ENCODE measurements around the gene EXOC4.

Gene EXOC4

GRCh38 chr7:133365917-133366316 is 113.0 kb downstream of the EXOC4 start:
- no peak for TF ChIP-seq CTCF (IDR thresholded peaks at IDR 0.05; ENCODE audit: low read depth, low read length)
- no peak overlapping the region for H3K4me3 ChIP-seq (replicated peaks in 1 of 2; ENCODE audit: low read depth in 2 of 2, low read length in 2 of 2)
- peak; percentile 48 to 50 for DNase-seq (ENCODE audit: low read depth in 2 of 2)

GRCh38 chr7:133367561-133367960 is 114.7 kb downstream of the EXOC4 start:
- no peak for DNase-seq (ENCODE audit: low read depth in 2 of 2)
- no peak overlapping the region for H3K4me3 ChIP-seq (replicated peaks in 1 of 2; ENCODE audit: low read depth in 2 of 2, low read length in 2 of 2)
- TF ChIP-seq CTCF (IDR thresholded peaks at IDR 0.05; ENCODE audit: low read depth, low read length) = no peak

GRCh38 chr7:133369130-133369529 is 116.3 kb downstream of the EXOC4 start:
- peak in 1 of 2 donors; percentile 21 for DNase-seq (ENCODE audit: low read depth in 2 of 2)
- no peak overlapping the region for H3K4me3 ChIP-seq (replicated peaks in 1 of 2; ENCODE audit: low read depth in 2 of 2, low read length in 2 of 2)
- TF ChIP-seq CTCF (IDR thresholded peaks at IDR 0.05; ENCODE audit: low read depth, low read length) = no peak

- DNase-seq (ENCODE audit: low read depth in 2 of 2) = no peak
Measured at GRCh38 chr7:133371616-133372015, 118.7 kb downstream of the EXOC4 start.

GRCh38 chr7:133372337-133372736 is 119.5 kb downstream of the EXOC4 start:
- DNase-seq (ENCODE audit: low read depth in 2 of 2) = no peak
- H3K4me3 ChIP-seq (replicated peaks in 1 of 2; ENCODE audit: low read depth in 2 of 2, low read length in 2 of 2) = no peak overlapping the region
- TF ChIP-seq CTCF (IDR thresholded peaks at IDR 0.05; ENCODE audit: low read depth, low read length) = no peak

More at GRCh38 chr7:133371616-133372015, 118.7 kb downstream of the EXOC4 start:
- H3K4me3 ChIP-seq (replicated peaks in 1 of 2; ENCODE audit: low read depth in 2 of 2, low read length in 2 of 2) = no peak overlapping the region
- TF ChIP-seq CTCF (IDR thresholded peaks at IDR 0.05; ENCODE audit: low read depth, low read length) = no peak

GRCh38 chr7:133376514-133376913 is 123.6 kb downstream of the EXOC4 start:
- TF ChIP-seq CTCF (IDR thresholded peaks at IDR 0.05; ENCODE audit: low read depth, low read length) = no peak
- no peak overlapping the region for H3K4me3 ChIP-seq (replicated peaks in 1 of 2; ENCODE audit: low read depth in 2 of 2, low read length in 2 of 2)
- peak in 1 of 2 donors; percentile 12 for DNase-seq (ENCODE audit: low read depth in 2 of 2)

GRCh38 chr7:133381965-133382364 is 129.1 kb downstream of the EXOC4 start:
- H3K4me3 ChIP-seq (replicated peaks in 1 of 2; ENCODE audit: low read depth in 2 of 2, low read length in 2 of 2) = no peak overlapping the region
- no peak for DNase-seq (ENCODE audit: low read depth in 2 of 2)
- TF ChIP-seq CTCF (IDR thresholded peaks at IDR 0.05; ENCODE audit: low read depth, low read length) = no peak

All from cardiac fibroblast (primary cell).